H9 (cell line): ENCODE data around the gene NKX1-1. TPM values are rescaled to one million over a fixed set of nuclear protein-coding genes. Genes with fewer than 3 reads are reported as not detected.

Source experiments
- DNase-seq: peaks from one replicate; pipeline ENCODE4 v3.0.0-alpha.2; 2017
- H2AFZ ChIP-seq: one replicate; pipeline ENCODE4 v1.6.1; 2013; ENCODE audit warnings: mild to moderate bottlenecking, low read length, control low read depth, moderate library complexity
- H2AK5ac ChIP-seq: 2 replicates; pipeline ENCODE4 v1.6.1; 2013; ENCODE audit warnings: low read length, control low read depth, mixed read lengths; ENCODE audit not compliant: insufficient read length
- H2BK120ac ChIP-seq: one replicate; pipeline ENCODE4 v1.6.1; 2013; ENCODE audit warnings: low read depth, mild to moderate bottlenecking, low read length, control low read depth, inconsistent platforms; ENCODE audit not compliant: poor library complexity, severe bottlenecking
- H2BK12ac ChIP-seq: 2 replicates; pipeline ENCODE4 v1.6.1; 2013; ENCODE audit warnings: low read length, control low read depth, mixed read lengths, low read depth; ENCODE audit not compliant: insufficient read length
- H2BK15ac ChIP-seq: 2 replicates; pipeline ENCODE4 v1.6.1; 2013; ENCODE audit warnings: low read depth, low read length, control low read depth
- H2BK20ac ChIP-seq: one replicate; pipeline ENCODE4 v1.6.1; 2013; ENCODE audit warnings: low read depth, mild to moderate bottlenecking, low read length, control low read depth, inconsistent platforms; ENCODE audit not compliant: poor library complexity, severe bottlenecking
- H2BK5ac ChIP-seq: 2 replicates; pipeline ENCODE4 v1.6.1; 2013; ENCODE audit warnings: low read length, control low read depth, mixed read lengths; ENCODE audit not compliant: insufficient read length
- H3K14ac ChIP-seq: 2 replicates; pipeline ENCODE4 v1.6.1; 2013; ENCODE audit warnings: low read length, control low read depth; ENCODE audit not compliant: insufficient read depth
- H3K18ac ChIP-seq: 2 replicates; pipeline ENCODE4 v1.6.1; 2013; ENCODE audit warnings: low read depth, mild to moderate bottlenecking, mixed read lengths, low read length, control low read depth; ENCODE audit not compliant: insufficient read length
- H3K23ac ChIP-seq: 2 replicates; pipeline ENCODE4 v1.6.1; 2013; ENCODE audit warnings: low read length, control low read depth, mixed read lengths, low read depth; ENCODE audit not compliant: insufficient read length
- H3K23me2 ChIP-seq: 2 replicates; pipeline ENCODE4 v1.6.1; 2013; ENCODE audit warnings: low read depth, mild to moderate bottlenecking, mixed read lengths, low read length, control low read depth; ENCODE audit not compliant: insufficient read length, poor library complexity, severe bottlenecking
- H3K27ac ChIP-seq: 2 replicates; pipeline ENCODE4 v1.5.1; 2013; ENCODE audit warnings: low read length, control low read depth, mixed read lengths, low read depth; ENCODE audit not compliant: insufficient read length
- H3K27me3 ChIP-seq: 2 replicates; pipeline ENCODE4 v1.6.1; 2013; ENCODE audit warnings: low read length, control low read depth, inconsistent platforms; ENCODE audit not compliant: insufficient read depth
- H3K4ac ChIP-seq: 2 replicates; pipeline ENCODE4 v1.6.1; 2013; ENCODE audit warnings: low read depth, mild to moderate bottlenecking, control low read depth, inconsistent platforms, low read length, moderate library complexity
- H3K4me1 ChIP-seq: 2 replicates; pipeline ENCODE4 v1.6.1; 2013; ENCODE audit warnings: low read length, control low read depth, inconsistent platforms; ENCODE audit not compliant: insufficient read depth
- H3K4me2 ChIP-seq: 2 replicates; pipeline ENCODE4 v1.6.1; 2013; ENCODE audit warnings: low read length, control low read depth, mixed read lengths; ENCODE audit not compliant: insufficient read length, insufficient read depth
- H3K56ac ChIP-seq: 2 replicates; pipeline ENCODE4 v1.6.1; 2013; ENCODE audit warnings: low read depth, mild to moderate bottlenecking, mixed read lengths, low read length, control low read depth; ENCODE audit not compliant: insufficient read length
- H3K79me1 ChIP-seq: 2 replicates; pipeline ENCODE4 v1.6.1; 2013; ENCODE audit warnings: low read depth, mild to moderate bottlenecking, moderate library complexity, low read length, control low read depth, inconsistent platforms; ENCODE audit not compliant: insufficient read depth, poor library complexity, severe bottlenecking
- H3K79me2 ChIP-seq: 2 replicates; pipeline ENCODE4 v1.6.1; 2013; ENCODE audit warnings: low read length, control low read depth, inconsistent platforms; ENCODE audit not compliant: insufficient read depth
- H3K9ac ChIP-seq: 2 replicates; pipeline ENCODE4 v1.6.1; 2013; ENCODE audit warnings: low read length, control low read depth, mixed read lengths; ENCODE audit not compliant: insufficient read length; ENCODE audit errors: extremely low read depth
- H3K9me3 ChIP-seq: one replicate; pipeline ENCODE4 v1.6.1; 2013; ENCODE audit warnings: low read depth, low read length, inconsistent platforms; ENCODE audit not compliant: control insufficient read depth
- H3T11ph ChIP-seq: one replicate; pipeline ENCODE4 v1.6.1; 2013; ENCODE audit warnings: mild to moderate bottlenecking, low read length, control low read depth, inconsistent platforms
- H4K20me1 ChIP-seq: one replicate; pipeline ENCODE4 v1.6.1; 2013; ENCODE audit not compliant: control insufficient read depth, insufficient read length, insufficient read depth
- H4K5ac ChIP-seq: 2 replicates; pipeline ENCODE4 v1.6.1; 2013; ENCODE audit warnings: low read depth, mild to moderate bottlenecking, mixed read lengths, low read length, control low read depth; ENCODE audit not compliant: insufficient read length
- H4K8ac ChIP-seq: replicated peaks from 2 replicates; pipeline ENCODE4 v1.6.1; 2013; ENCODE audit warnings: low read length, control low read depth, mixed read lengths, low read depth; ENCODE audit not compliant: insufficient read length
- H4K91ac ChIP-seq: 2 replicates; pipeline ENCODE4 v1.6.1; 2013; ENCODE audit warnings: low read depth, mild to moderate bottlenecking, moderate library complexity, mixed read lengths, low read length, control low read depth; ENCODE audit not compliant: insufficient read length
- H3K27ac Mint-ChIP-seq, 3 experiments: 2 replicates in 2 of 3; 3 replicates in 1 of 3; pipeline ENCODE4 v1.8.0; 2020 to 2021; ENCODE audit warnings: mixed read lengths in 3 of 3, mild to moderate bottlenecking in 1 of 3, moderate library complexity in 1 of 3
- H3K27me3 Mint-ChIP-seq: 2 replicates; pipeline ENCODE4 v1.8.0; 2021; ENCODE audit warnings: low read depth, mild to moderate bottlenecking, moderate library complexity, mixed read lengths
- H3K36me3 Mint-ChIP-seq, 3 experiments: 2 replicates in 2 of 3; 3 replicates in 1 of 3; pipeline ENCODE4 v1.8.0; 2020 to 2021; ENCODE audit warnings: low read depth in 3 of 3, mixed read lengths in 3 of 3; ENCODE audit not compliant: insufficient read depth in 1 of 3
- H3K4me1 Mint-ChIP-seq, 2 experiments: 2 replicates each; pipeline ENCODE4 v1.8.0; 2020; ENCODE audit warnings: mixed read lengths in 2 of 2
- H3K4me3 Mint-ChIP-seq, 2 experiments: 2 replicates in 1 of 2; 3 replicates in 1 of 2; pipeline ENCODE4 v1.8.0; 2020 to 2021; ENCODE audit warnings: mild to moderate bottlenecking in 2 of 2, mixed read lengths in 2 of 2, moderate library complexity in 1 of 2
- H3K9me3 Mint-ChIP-seq, 2 experiments: 2 replicates in 1 of 2; 3 replicates in 1 of 2; pipeline ENCODE4 v1.8.0; 2020; ENCODE audit warnings: mild to moderate bottlenecking in 2 of 2, mixed read lengths in 2 of 2, moderate library complexity in 1 of 2
- CTCF ChIP-seq: fragments of 200-600 bp; sonication (generic); conservative IDR thresholded peaks from 3 replicates; pipeline ENCODE4 v1.8.0; 2021; ENCODE audit warnings: antibody characterized with exemption, mild to moderate bottlenecking
- WGBS: extraction: QIAGEN DNeasy Blood & Tissue Kit; methylation state at CpG from one replicate; pipeline ENCODE4 v1.1.7; 2013; ENCODE audit warnings: missing lambda C conversion rate, low lambda C conversion rate, mixed read lengths; ENCODE audit not compliant: insufficient read length; ENCODE audit errors: extremely low coverage; 5-methylcytosine and 5-hydroxymethylcytosine counted together
- total RNA-seq: library from RNA; stranded (reverse); gene quantifications from 2 replicates; pipeline ENCODE4 v1.2.1, GENCODE V29; 2021

NKX1-1 gene
- total RNA-seq, 1 experiment from 2014 or later: not detected

- Mint-ChIP-seq H3K4me1 (peaks cover 4 to 5% of the 10 kb centered on the region in 2 experiments; a peak in 1 of 4 replicates), H3K27me3 (no peaks in the 10 kb centered on the region), H3K36me3 (peaks cover 2 to 13% (median 10%) of the 10 kb centered on the region in 3 experiments; a peak in 6 of 7 replicates), H3K4me3 (no peak overlapping the region), H3K27ac (no peak overlapping the region; a peak in 1 of 7 replicates), H3K9me3 (no peaks in the 10 kb centered on the region)
- Histone ChIP-seq H3K18ac (no peak overlapping the region), H2BK20ac (no peak overlapping the region), H2AK5ac (no peak overlapping the region), H2BK5ac (no peak overlapping the region), H3K9ac (no peak overlapping the region), H4K91ac (no peak overlapping the region), H3K79me1 (no peaks in the 10 kb centered on the region), H2BK12ac (no peak overlapping the region), H3T11ph (no peak overlapping the region), H3K4me2 (no peak overlapping the region), H4K5ac (no peak overlapping the region), H3K79me2 (no peaks in the 10 kb centered on the region), H3K23ac (no peak overlapping the region), H3K14ac (no peak overlapping the region; the same call in 1 of the 2 replicates), H3K23me2 (no peaks in the 10 kb centered on the region), H2BK120ac (no peak overlapping the region), H3K9me3 (no peaks in the 10 kb centered on the region), H3K4me1 (no peaks in the 10 kb centered on the region), H4K20me1 (no peaks in the 10 kb centered on the region), H3K27ac (no peak overlapping the region), H3K4ac (no peak overlapping the region), H3K27me3 (no peaks in the 10 kb centered on the region), H3K56ac (no peak overlapping the region), H2BK15ac (no peak overlapping the region), H4K8ac (no peak overlapping the region), H2AFZ (no peak overlapping the region)
- no peak; the same call in 1 of the 3 replicates for TF ChIP-seq CTCF
- no peak for DNase-seq
- WGBS: no CpG with 5 or more reads among the region's 18 CpGs
Observed at GRCh38 chr4:1369091-1369450, 37.2 kb downstream of the NKX1-1 start.
